GM12872 (cell line): ENCODE data around the gene PCBP3.

ENCODE experiments used
- TF ChIP-seq, protein P1 (sequence below): IDR thresholded peaks from 3 replicates; pipeline ENCODE4 v1.5.1; 2011; ENCODE audit warnings: low read depth, mild to moderate bottlenecking, low read length, moderate library complexity; ENCODE audit not compliant: insufficient read depth

PCBP3 gene

DNA sequence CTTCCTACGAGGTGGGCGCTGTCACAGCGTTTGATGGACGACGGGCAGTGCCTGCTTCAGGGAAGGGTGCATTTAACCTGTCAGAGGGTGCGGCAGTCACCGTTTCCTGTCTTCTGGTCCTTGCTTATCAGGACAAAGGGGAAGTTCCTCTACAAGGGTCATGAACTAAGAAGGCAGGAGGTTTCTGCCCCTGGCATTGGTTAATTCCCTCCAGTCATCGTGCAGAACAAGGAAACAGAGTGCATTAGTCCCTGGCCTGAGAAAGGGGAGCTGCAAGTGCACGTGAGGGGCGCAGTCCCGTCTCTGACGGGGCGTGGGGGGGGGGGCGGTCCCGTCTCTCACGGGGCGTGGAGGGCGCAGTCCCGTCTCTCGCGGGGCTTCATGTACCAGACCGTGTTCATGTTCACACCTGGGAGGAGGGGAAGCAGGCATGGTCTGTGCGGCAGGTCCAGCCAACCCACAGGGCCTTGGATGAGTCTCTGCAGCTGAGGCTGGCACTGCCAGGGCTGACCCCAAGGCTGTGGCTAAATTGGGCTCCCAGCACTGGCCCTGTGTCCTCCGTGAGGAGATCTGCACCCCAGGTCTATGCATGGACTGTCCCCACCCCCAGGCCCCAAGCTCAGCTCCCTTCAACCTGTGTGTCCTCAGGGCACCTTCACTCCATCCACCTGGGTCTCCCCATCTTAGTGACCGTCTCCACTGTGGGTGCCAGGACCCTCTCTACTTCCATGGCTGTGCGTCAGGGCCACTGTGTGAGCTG, 248.8 kb downstream of the PCBP3 start:
- TF ChIP-seq, protein P1, sequence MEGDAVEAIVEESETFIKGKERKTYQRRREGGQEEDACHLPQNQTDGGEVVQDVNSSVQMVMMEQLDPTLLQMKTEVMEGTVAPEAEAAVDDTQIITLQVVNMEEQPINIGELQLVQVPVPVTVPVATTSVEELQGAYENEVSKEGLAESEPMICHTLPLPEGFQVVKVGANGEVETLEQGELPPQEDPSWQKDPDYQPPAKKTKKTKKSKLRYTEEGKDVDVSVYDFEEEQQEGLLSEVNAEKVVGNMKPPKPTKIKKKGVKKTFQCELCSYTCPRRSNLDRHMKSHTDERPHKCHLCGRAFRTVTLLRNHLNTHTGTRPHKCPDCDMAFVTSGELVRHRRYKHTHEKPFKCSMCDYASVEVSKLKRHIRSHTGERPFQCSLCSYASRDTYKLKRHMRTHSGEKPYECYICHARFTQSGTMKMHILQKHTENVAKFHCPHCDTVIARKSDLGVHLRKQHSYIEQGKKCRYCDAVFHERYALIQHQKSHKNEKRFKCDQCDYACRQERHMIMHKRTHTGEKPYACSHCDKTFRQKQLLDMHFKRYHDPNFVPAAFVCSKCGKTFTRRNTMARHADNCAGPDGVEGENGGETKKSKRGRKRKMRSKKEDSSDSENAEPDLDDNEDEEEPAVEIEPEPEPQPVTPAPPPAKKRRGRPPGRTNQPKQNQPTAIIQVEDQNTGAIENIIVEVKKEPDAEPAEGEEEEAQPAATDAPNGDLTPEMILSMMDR: no peak

DNA sequence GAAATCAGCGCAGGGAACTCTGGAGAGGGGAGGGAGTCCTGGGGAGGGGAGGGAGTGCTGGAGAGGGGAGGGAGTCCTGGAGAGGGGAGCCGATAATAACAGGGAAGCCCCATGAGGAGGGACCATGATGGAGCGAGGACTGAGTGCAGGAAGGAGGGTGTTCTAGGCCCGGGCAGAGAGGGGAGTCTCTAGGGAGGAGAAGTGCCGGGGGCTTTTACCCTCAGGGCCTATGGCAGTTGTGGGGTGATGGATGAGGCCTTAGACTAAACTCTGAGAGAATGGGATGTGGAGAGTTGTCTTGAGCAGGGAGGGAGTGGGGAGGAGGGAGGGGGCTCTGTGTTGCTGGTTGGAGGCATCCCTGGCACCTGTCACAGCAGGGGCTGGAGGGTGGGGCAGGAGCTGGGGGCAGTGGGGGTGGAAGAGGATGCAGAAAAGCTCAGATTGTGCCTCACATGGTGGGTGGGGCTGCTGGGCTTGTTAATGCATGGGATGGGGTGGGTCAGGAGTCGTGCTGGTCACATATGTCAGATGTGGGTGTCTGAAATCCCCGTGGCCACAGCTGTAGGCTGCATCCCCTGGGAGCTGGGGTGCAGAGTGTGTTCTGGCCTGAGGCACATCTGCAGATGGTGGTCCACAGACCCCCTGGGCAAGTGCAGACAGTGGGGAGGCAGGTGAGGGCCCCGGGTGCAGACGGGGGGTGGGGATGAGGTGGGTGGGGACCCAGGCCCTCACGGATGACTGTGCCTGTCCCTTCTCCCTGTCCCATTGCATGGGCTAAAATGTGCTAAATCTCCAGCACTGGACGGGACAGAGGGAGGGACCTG, 249.6 kb downstream of the PCBP3 start:
- TF ChIP-seq, protein P1: no peak

DNA sequence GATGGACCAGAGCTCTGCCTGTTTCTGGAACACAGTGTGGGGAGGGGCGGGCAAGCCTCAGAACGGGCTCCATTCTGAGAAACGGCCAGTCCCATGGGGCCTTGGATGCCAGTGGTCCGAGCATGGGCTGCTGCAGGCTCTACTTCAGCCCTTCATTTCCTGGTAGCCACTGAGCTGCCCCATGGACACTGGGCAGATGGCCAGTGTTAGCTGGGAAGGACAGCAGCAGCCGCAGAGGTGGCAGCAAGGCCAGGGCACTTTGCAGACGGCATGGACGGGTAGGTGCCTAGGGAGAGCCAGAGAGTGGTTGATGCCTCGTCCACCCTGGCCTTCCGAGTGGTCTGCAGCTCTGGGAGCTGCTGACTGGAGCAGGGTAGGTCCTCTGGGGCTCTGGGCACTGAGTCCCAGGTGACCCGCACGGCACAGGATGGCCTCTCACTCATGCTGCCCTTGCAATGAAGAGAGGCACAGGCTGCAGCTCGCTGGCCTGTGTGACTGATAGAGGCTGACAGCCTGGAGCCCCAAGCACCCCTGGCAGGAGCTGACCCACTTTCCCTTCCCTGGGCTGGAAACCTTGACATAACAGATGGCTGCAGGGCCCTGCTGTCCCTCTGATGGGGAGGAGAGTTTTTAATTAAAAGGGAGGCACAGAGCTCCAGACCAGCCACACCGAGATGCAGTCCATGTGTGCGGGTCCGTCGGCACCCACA, 250.4 kb downstream of the PCBP3 start:
- TF ChIP-seq, protein P1: no peak

DNA sequence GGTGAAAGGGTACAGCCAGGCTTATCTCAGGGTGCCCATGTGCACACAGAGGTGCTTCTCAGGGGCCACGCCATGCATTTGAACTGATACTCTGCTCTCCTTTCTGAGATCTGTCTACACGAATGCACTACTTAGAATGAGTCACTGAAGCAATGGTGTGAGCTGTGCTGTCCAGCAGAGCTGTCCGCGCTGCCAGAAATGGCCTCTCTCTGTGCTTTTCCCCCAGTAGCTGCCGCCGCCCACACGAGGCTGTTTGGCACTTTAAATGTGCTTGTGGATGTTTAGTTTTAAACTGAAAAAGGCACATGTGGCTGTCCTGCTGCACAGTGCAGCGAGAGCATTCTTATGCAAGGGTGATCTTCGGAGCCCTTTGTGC, 250.9 kb downstream of the PCBP3 start:
- TF ChIP-seq, protein P1: no peak

DNA sequence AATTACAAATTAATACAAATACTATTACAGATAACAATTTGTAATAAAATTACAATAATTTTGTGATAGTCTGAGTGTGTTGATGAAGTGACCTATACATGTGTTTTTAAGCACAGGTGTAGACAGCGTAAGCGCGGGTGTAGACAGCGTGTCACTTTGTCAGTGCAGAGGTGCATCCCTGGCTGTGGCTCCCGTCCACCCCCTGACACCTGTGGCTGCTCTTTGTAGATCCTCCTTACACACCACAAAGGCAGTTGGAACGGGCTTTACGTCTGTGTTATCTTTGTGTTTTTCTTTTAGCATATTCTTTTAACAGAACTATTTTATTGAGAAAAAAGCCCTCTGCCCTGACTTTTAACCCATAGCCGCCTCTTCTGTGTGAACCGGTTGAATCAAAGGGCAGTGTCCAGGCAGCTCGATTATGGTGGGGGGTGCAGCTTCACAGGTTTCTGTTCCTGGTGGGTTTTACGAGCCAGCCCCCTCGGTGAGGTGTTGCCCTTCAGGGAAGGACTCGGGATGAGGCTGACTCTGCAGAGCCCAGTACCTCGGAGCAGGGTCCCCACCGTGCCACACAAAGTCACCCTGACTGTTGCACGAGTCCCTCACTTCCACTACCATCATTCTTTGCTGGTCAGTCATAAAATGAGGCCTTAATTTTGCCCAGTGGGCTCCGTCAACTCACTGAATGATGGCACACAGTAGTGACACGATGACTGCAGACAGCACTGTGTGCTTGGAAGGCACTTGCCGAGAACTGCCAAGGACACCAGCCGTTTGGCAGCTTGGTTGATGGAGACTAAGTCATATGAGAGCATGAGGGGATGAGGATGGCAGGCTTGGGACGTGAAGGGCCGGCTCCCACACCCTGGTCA, 251.6 kb downstream of the PCBP3 start:
- TF ChIP-seq, protein P1: no peak

DNA sequence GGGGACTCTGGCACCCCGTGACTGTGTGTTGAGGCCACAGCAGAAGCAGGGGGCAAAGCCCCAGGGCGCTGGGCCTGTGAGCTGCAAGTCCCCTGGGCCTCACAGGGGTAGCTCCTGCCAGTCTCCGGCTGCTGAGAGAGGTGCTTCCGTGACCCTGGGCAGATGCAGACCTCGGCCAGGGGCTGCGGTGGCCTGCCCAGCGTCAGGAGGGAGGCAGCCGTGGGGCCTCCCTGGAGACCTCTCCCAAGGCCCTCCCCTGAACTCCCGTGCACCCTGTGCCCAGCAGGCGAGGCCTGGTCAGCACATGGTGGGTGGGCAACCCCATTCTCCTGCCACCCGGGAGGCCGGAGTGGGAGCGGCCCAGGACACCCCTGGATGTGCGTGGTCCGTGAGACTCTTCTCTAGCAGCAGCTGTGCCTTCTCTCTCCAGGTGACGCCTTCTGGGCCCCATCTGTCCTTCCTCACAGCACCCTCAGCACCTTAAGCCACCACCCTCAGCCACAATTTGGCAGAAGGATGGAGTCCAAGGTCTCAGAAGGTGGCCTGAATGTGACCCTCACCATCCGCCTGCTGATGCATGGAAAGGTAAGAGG, 252.3 kb downstream of the PCBP3 start:
- TF ChIP-seq, protein P1: no peak
